Measurements from ENCODE around the gene CNNM1. TPM values are rescaled to one million over a fixed set of nuclear protein-coding genes. Genes with fewer than 3 reads are reported as not detected.

Gene CNNM1
- polyA plus RNA-seq, 2 of the 4 experiments (the other 2 are of a cell fraction): 14.2 to 17.5 TPM

DNA sequence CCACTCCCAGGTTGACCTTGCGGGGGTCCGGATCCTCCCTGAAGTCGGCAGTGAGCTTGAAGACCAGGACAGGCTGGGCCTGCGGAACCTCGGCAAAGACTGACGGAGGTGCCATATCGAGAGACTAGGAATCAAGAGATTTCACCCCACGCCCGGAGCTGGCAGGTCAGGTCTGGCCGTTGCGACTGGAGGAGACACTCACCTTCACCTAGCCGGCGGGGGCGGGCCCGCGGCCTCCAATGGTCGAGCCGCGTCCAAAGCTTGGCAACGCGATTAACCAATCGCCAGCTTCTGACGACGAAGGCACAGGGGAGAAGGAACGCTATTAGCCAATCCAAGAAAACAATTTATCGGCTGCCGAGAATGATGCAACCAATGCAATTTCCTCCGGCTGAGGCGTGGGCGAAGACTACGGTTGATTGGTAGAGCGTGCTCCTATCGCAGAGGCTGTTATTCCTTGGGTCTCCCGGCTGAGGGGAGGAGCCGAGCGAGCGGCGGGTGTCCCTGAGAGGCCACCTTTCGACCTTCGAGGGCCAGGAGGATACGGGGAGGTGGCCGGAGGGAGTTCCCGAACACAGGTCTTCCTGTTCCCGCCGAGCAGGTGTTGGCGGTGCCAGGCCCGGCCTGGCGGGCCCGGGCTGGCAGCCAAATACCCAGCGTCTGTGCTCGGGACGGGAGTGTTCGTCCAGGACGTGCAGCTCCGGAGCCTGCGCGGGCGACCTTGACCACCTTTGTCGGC lies 101.5 kb downstream of the CNNM1 start, which contains the start of gene GOT1:
TSS of gene GOT1 (minus strand) at position 174 of the 739 bp plus-strand sequence. CDS start at position 115, 59 bp downstream.
- FAIRE-seq: peak; percentile 88
- peaks cover 18% of the 10 kb centered on the region; the same call in 2 of the 3 replicates for H3K4me1 ChIP-seq
- ChIA-PET CTCF (interaction anchor here (1.0 to 12.8 kb wide), 5 partner anchors 9 to 184 kb away, joined by 3 to 260 read pairs (median 4); partner anchors contain the start of gene SLC25A28), POLR2A (interaction anchor here (0.5 to 2.2 kb wide), 18 partner anchors 9 to 964 kb away, joined by 3 to 27 read pairs (median 4); partner anchors contain the start of genes CNNM1, COX15, CUTC and ENTPD7)
- H3K27ac ChIP-seq: peak within 1 kb of the TSS; percentile 85 to 95
- ATAC-seq: peak; percentile 98 to 99
- peak within 1 kb of the TSS; percentile 95 for H3K4me2 ChIP-seq
- no peaks in the 10 kb centered on the region for H3K9me3 ChIP-seq
- H3K4me3 ChIP-seq: peak within 1 kb of the TSS; percentile 88
- WGBS (ENCODE audit: missing lambda C conversion rate): under 1% methylated on average over 49 of the region's 59 CpGs
- peak; percentile 99 for DNase-seq (ENCODE audit: low read depth in 1 of 2, low spot score in 1 of 2)
- TF ChIP-seq ESRRA (IDR thresholded peaks at IDR 0.05; ENCODE audit: borderline replicate concordance, low read length) (peak; percentile 85), GATA3 (IDR thresholded peaks at IDR 0.05; ENCODE audit: borderline replicate concordance) (no peak), ZFP36 (IDR thresholded peaks at IDR 0.05; ENCODE audit: borderline replicate concordance, partially characterized antibody) (no peak), HEYL (CRISPR knock-in tag; IDR thresholded peaks at IDR 0.05) (no peak), MYC (IDR thresholded peaks at IDR 0.05; ENCODE audit: borderline replicate concordance, low read length) (no peak), RAD21 (conservative IDR thresholded peaks at IDR 0.05 in 1 of 2, IDR thresholded peaks at IDR 0.05 in 1 of 2) (no peak), FOSB (CRISPR knock-in tag; IDR thresholded peaks at IDR 0.05) (no peak), MAFK (IDR thresholded peaks at IDR 0.05; ENCODE audit: partially characterized antibody) (peak; percentile 78), EHF (CRISPR knock-in tag; IDR thresholded peaks at IDR 0.05) (no peak), PBX3 (IDR thresholded peaks at IDR 0.05) (peak; percentile 70; the same call in 1 of the 2 replicates), KDM5A (IDR thresholded peaks at IDR 0.05) (peak; percentile 62), ZSCAN20 (CRISPR knock-in tag; IDR thresholded peaks at IDR 0.05) (no peak), FOSL2 (IDR thresholded peaks at IDR 0.05) (no peak), FOSL2 (CRISPR knock-in tag; IDR thresholded peaks at IDR 0.05) (no peak), FOXS1 (CRISPR knock-in tag; IDR thresholded peaks at IDR 0.05) (no peak), NFE2L2 (conservative IDR thresholded peaks at IDR 0.05; ENCODE audit: low read length) (no peak), REST (IDR thresholded peaks at IDR 0.05) (no peak), POLR2A (IDR thresholded peaks at IDR 0.05; ENCODE audit: low read length) (peak; percentile 65), RARB (CRISPR knock-in tag; IDR thresholded peaks at IDR 0.05) (no peak), RNF2 (IDR thresholded peaks at IDR 0.05; ENCODE audit: borderline replicate concordance, low read depth) (no peak), BHLHE40 (IDR thresholded peaks at IDR 0.05; ENCODE audit: low read depth, low read length) (no peak), TP53 (CRISPR knock-in tag; IDR thresholded peaks at IDR 0.05) (no peak), CEBPB (IDR thresholded peaks at IDR 0.05) (peak; percentile 82 to 87), ZC3H11A (IDR thresholded peaks at IDR 0.05) (no peak), NPAS2 (CRISPR knock-in tag; IDR thresholded peaks at IDR 0.05; ENCODE audit: borderline replicate concordance) (no peak), JUNB (IDR thresholded peaks at IDR 0.05) (no peak), ZNF302 (CRISPR knock-in tag; IDR thresholded peaks at IDR 0.05) (no peak), HOXA7 (CRISPR knock-in tag; IDR thresholded peaks at IDR 0.05) (no peak), HDAC2 (IDR thresholded peaks at IDR 0.05) (no peak), EP300 (IDR thresholded peaks at IDR 0.05) (no peak), NR3C1 (IDR thresholded peaks at IDR 0.05) (no peak), RFX5 (IDR thresholded peaks at IDR 0.05) (peak; percentile 96), RCOR1 (IDR thresholded peaks at IDR 0.05; ENCODE audit: low read depth, low read length) (no peak)
- TF ChIP-seq, protein P1, sequence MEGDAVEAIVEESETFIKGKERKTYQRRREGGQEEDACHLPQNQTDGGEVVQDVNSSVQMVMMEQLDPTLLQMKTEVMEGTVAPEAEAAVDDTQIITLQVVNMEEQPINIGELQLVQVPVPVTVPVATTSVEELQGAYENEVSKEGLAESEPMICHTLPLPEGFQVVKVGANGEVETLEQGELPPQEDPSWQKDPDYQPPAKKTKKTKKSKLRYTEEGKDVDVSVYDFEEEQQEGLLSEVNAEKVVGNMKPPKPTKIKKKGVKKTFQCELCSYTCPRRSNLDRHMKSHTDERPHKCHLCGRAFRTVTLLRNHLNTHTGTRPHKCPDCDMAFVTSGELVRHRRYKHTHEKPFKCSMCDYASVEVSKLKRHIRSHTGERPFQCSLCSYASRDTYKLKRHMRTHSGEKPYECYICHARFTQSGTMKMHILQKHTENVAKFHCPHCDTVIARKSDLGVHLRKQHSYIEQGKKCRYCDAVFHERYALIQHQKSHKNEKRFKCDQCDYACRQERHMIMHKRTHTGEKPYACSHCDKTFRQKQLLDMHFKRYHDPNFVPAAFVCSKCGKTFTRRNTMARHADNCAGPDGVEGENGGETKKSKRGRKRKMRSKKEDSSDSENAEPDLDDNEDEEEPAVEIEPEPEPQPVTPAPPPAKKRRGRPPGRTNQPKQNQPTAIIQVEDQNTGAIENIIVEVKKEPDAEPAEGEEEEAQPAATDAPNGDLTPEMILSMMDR (IDR thresholded peaks at IDR 0.05): no peak
- TF ChIP-seq, protein P2, sequence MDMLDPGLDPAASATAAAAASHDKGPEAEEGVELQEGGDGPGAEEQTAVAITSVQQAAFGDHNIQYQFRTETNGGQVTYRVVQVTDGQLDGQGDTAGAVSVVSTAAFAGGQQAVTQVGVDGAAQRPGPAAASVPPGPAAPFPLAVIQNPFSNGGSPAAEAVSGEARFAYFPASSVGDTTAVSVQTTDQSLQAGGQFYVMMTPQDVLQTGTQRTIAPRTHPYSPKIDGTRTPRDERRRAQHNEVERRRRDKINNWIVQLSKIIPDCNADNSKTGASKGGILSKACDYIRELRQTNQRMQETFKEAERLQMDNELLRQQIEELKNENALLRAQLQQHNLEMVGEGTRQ (IDR thresholded peaks at IDR 0.05): no peak
- TF ChIP-seq, protein P3, sequence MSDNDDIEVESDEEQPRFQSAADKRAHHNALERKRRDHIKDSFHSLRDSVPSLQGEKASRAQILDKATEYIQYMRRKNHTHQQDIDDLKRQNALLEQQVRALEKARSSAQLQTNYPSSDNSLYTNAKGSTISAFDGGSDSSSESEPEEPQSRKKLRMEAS (IDR thresholded peaks at IDR 0.05): peak; percentile 21; the same call in 1 of the 2 replicates

Measured in A549 (cell line).